HG03558 (cell line): ENCODE results near the gene ABLIM2.

Source experiments
- ATAC-seq: cut with Tn5 transposase; IDR thresholded peaks from one replicate; pipeline ENCODE4 v1.9.1; 2021; ENCODE audit warnings: moderate number of reproducible peaks; ENCODE audit not compliant: unreplicated experiment; ENCODE audit errors: extremely low read depth

The ABLIM2 gene

GRCh38 chr4:8194306-8195242, 36.0 kb upstream of the ABLIM2 start:
- no peak for ATAC-seq

- peak; percentile 73 for ATAC-seq
Observed at GRCh38 chr4:8192748-8193738, 34.4 kb upstream of the ABLIM2 start.

GRCh38 chr4:8191136-8191747, 32.6 kb upstream of the ABLIM2 start:
- ATAC-seq, result no peak

- no peak for ATAC-seq
Observed at GRCh38 chr4:8189551-8190466, 31.2 kb upstream of the ABLIM2 start.

GRCh38 chr4:8188743-8189550, 30.3 kb upstream of the ABLIM2 start:
- ATAC-seq, result no peak

- ATAC-seq, result no peak
Observed at GRCh38 chr4:8188085-8188484, 29.5 kb upstream of the ABLIM2 start.

GRCh38 chr4:8185930-8186329, 27.3 kb upstream of the ABLIM2 start:
- ATAC-seq, result no peak

- no peak for ATAC-seq
Observed at GRCh38 chr4:8185295-8185694, 26.7 kb upstream of the ABLIM2 start.

- ATAC-seq, result no peak
Observed at GRCh38 chr4:8184061-8184460, 25.4 kb upstream of the ABLIM2 start.

GRCh38 chr4:8182858-8183725, 24.5 kb upstream of the ABLIM2 start:
- no peak for ATAC-seq

GRCh38 chr4:8182294-8182693, 23.7 kb upstream of the ABLIM2 start:
- no peak for ATAC-seq

GRCh38 chr4:8181844-8182243, 23.2 kb upstream of the ABLIM2 start:
- ATAC-seq, result no peak

- ATAC-seq, result no peak
Observed at GRCh38 chr4:8181119-8181518, 22.5 kb upstream of the ABLIM2 start.

- ATAC-seq, result no peak
Observed at GRCh38 chr4:8180310-8181093, 21.9 kb upstream of the ABLIM2 start.

GRCh38 chr4:8179771-8180170, 21.2 kb upstream of the ABLIM2 start:
- ATAC-seq, result no peak

- no peak for ATAC-seq
Observed at GRCh38 chr4:8179074-8179473, 20.5 kb upstream of the ABLIM2 start.

- ATAC-seq, result no peak
Observed at GRCh38 chr4:8177956-8178355, 19.3 kb upstream of the ABLIM2 start.
